Stimulated activated CD4-positive, alpha-beta T cell treated with anti-CD3 and anti-CD28 coated beads, TNF-alpha, amount 100 ng/mL, for 48 hours (primary cell): Measurements from ENCODE around the gene IFT52.
A peak's percentile ranks its signal among the peaks of the same experiment; 100 is the strongest.
"Not testable (repeated sequence)": the region's sequence is repeated elsewhere in the genome, so short reads cannot be mapped to it uniquely, and the experiment has no call there.

Source experiments
- DNase-seq, 3 donors: peaks; one replicate each; pipeline ENCODE4 v3.0.0-alpha.2; 2020; ENCODE audit warnings: low read depth in 3 of 3

The IFT52 gene

GRCh38 chr20:43651650-43652184 is 61.0 kb downstream of the IFT52 start:
- DNase-seq: not testable (repeated sequence)

DNA sequence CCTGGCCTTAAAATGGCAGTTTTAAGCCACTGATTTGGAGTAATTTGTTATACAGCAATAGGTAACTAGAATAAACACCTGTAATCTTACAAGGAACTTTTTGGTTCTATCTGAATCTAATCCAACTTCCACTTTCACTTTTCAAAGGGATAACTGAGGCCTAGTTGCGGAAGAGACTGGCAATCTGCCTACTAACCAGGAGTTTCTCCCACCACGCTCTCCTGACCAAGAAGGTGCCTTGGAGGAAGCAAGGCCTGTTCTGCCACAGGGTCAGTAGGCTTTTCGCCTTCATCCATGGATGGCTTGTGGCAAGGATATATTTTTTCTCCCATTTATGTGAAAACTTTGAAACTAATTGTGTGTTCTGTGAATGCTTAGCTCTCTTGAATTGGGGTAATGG is 63.2 kb downstream of the IFT52 start:
- no peak for DNase-seq

DNA sequence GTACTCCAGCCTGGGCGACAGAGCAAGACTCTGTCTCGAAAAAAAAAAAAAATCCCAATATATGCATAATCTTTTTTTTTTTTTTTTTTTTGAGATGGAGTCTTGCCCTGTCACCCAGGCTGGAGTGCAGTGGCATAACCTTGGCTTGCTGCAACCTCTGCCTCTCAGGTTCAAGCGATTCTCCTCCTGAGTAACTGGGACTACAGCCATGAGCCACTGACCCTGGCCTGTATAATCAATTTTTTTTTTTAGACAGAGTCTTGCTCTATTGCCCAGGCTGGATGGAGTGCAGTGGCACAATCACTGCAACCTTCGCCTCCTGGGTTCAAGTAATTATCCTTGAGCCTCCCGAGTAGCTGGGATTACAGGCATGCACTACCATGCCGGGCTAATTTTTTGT is 64.4 kb downstream of the IFT52 start:
- not testable (repeated sequence) for DNase-seq

GRCh38 chr20:43655937-43656336 is 65.2 kb downstream of the IFT52 start:
- DNase-seq: no peak

DNA sequence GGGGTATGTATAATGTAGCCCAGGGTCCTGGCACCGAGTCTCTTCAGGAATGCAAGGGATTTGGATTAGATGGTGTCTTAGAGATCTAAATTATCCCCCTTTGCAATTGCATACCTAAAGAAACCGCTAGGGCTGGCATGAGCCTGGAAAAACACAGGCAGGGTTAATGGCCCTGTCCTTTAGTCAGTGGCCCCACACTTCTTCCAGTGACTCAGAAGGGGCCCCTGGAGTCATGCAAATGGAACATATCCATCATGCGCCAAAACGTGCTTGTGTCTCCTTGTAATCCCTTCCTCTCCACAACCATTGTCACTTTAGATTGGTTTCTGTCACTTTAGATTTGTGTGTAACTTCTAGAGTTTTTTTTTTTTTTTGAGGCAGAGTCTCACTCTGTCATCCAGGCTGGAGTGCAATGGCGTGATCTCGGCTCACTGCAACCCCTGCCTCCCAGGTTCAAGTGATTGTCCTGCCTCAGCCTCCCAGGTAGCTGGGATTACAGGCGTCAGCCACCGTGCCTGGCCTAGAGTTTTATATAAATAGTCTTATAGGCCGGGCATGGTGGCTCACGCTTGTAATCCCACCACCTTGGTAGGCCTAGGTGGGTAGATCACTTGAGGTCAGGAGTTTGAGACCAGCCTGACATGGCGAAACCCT is 67.5 kb downstream of the IFT52 start:
- peak; percentile 45 to 69 (median 46) for DNase-seq

GRCh38 chr20:43658723-43659419 is 68.1 kb downstream of the IFT52 start:
- no peak for DNase-seq

GRCh38 chr20:43662943-43663655 is 72.4 kb downstream of the IFT52 start:
- DNase-seq: no peak

- no peak for DNase-seq
These were observed 74.9 kb downstream of the IFT52 start for GRCh38 chr20:43665466-43666176.

DNA sequence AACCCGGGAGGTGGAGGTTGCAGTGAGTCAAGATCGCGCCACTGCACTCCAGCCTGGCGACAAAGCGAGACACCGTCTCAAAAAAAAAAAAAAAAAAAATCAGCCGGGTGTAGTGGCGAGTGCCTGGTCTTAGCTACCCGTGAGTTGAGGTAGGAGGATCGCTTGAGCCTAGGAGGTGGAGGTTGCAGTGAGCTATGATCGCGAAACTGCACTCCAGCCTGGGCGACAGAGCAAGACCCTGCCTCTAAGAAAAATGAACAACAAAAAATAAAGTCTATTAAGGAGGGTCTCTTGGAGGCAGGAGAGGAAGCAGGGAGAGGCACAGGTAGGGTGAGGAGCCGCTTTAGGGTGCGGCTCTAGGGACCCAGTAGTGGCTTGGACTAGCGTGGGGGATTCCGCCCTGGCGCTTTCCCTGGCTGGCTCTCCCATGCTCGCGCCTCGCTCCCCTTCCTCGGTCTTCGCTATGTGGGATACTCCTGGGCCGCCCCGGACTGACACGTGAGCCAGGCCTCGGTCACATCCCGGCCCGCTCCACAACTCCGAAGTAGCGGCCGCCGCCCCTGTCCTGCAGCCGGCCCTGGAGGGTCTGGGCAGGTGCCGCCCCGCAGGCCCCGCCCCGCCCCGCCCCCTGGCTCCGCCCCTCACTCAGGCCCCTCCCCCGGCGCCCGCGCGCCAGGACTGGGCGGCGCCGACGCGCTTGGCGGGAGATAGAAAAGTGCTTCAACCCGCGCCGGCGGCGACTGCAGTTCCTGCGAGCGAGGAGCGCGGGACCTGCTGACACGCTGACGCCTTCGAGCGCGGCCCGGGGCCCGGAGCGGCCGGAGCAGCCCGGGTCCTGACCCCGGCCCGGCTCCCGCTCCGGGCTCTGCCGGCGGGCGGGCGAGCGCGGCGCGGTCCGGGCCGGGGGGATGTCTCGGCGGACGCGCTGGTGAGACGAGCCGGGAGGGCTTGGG is 75.9 kb downstream of the IFT52 start, which contains the start of gene MYBL2:
MYBL2 (plus strand) TSS at position 739 of the 953 bp plus-strand sequence; CDS start at position 909, 170 bp downstream.
- DNase-seq: peak; percentile 43 to 61 (median 49)

DNA sequence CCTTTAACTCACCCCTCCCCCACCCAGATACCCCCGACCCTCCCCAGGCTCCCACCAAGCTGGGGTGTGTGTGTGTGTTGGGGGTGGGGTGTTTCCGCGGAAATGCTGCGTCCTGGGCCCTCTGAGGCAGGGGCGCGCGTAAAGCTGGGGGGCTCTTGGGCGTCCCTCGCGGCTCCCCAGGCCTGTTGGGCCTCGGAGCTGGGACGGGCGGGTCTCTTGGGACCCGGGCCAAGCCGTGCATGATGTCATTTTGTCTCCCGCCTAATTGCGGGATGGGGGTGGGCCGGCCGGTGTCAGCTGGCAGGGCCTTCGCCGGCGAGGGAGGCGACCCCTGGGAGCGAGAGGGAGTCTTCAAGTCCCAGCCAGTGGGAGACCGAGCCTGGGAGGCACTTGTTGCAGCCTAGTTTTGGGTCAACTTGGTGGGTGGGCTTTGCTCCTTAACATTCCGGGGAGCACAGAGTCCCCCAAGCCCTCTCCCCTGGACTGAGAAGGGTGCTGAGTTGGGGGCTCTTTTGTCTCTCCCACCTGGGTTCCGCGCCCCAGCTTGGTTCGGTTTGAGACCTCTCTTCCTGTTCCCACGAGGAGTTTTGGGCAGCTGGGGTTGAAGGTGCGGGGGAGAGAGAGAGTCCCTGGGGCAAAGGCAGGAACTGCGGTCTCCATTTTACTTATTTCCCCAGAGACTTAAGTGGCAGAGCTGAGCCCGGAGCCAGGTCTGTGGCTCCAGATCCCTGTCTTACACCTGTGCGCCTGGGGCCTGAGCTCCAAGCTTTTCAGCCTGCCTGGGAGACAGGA is 76.8 kb downstream of the IFT52 start:
- DNase-seq: no peak

DNA sequence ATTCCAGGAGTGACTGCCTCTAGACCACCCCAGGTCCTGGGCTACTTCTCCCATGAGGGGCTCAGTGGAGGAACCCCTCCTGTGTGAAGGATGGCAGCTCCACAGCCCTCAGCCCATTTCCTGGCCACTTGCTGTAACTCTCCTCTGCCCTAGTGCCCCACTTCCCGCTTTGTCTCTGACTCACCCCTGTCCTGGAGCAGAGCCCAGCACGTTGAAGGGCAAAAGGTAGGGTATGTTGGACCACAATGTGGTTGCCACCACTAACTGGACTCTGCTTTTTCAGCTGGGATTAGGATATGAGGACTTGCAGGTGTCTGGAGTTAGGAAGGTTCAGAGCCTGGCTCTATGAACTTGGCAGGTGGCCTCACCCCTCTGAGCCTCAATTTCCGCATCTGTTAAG is 78.6 kb downstream of the IFT52 start:
- no peak for DNase-seq

DNA sequence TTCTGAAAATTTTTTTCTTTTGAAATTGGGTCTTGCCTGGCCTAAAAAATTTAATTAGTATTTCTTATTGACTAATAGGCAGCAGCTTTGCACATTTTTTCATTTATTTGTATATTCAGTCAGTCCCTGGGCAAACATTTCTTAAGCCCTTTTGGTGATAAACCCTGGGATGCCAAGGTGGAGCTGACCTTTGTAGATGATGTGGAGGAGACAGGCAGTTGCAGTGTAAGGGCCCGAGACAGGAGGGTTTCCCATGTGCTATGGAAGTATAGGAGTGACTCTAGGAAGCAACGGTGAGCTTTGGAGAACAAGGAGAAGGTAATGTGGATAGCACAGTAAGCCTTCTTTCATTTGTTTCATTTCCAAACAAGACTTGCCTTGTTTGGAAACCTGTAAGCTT is 79.7 kb downstream of the IFT52 start:
- no peak for DNase-seq

- no peak for DNase-seq
These were observed 85.6 kb downstream of the IFT52 start for GRCh38 chr20:43676368-43676767.

- no peak for DNase-seq
These were observed 90.2 kb downstream of the IFT52 start for GRCh38 chr20:43680981-43681380.

GRCh38 chr20:43681468-43681942 is 90.8 kb downstream of the IFT52 start:
- DNase-seq: no peak

DNA sequence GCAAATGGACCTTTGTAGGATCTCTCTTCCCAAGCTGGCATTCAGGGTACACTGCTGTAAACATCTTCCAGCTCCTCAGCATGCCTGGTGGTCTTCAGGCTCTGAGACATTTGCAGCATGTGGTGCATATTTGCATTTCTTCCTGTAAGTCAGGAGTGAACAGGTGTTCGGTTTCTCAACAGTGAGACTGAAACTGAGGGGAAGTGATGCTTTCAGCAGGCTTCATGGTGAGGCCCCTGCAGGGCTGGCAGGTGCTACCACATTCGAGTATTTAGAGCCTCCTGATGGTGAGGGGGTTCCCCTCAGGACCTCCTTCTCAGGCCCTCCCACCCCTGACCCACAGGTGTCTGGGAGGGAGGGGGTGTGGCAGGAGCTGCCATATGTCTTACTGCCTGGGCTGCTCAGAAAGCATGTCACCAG is 91.3 kb downstream of the IFT52 start:
- no peak for DNase-seq

GRCh38 chr20:43682446-43682845 is 91.7 kb downstream of the IFT52 start:
- no peak for DNase-seq

- DNase-seq: no peak
These were observed 96.1 kb downstream of the IFT52 start for GRCh38 chr20:43686820-43687219.

DNA sequence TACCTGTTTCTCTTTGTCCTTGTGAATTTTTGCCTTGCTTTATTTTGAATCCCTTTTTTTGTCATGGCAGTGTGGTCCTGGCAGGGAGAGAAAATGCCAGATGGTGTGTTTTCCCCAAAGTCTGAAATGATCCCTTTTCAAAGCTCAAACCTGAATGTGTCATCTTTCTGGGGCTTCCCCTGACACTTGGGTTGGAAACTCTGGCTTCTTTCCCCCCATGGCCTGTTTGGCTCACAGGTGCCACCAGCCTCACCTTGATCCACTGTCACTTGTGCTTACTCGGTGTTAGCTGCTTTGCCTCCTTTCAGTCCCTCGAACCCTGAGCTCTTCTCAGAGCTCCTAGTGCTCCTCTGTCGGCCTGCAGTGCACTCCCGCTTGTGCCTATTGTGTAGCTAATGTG is 98.4 kb downstream of the IFT52 start:
- no peak for DNase-seq
